Peyer's patch (tissue), 4 donors: ENCODE results near the gene LRP5.

Experiments
- CTCF ChIP-seq, 6 experiments: fragments of 450-650 bp in 4 of 6; fragments of 200-600 bp in 2 of 6; sonication (generic) in 1 of 6; IDR thresholded peaks; one replicate each; pipeline ENCODE4 v1.5.1; 2017 to 2019; ENCODE audit warnings: antibody characterized with exemption in 6 of 6, mild to moderate bottlenecking in 3 of 6, moderate library complexity in 1 of 6
- POLR2A ChIP-seq, 2 donors: fragments of 450-650 bp; IDR thresholded peaks; one replicate each; pipeline ENCODE4 v1.5.1; 2017; ENCODE audit warnings: antibody characterized with exemption in 2 of 2, mild to moderate bottlenecking in 2 of 2, moderate library complexity in 2 of 2

GRCh38 chr11:68347345-68347744 lies 35.0 kb downstream of the LRP5 start:
- TF ChIP-seq CTCF (IDR thresholded peaks at IDR 0.05) (no peak), POLR2A (IDR thresholded peaks at IDR 0.05) (no peak)
